GDM1 (cell line): ENCODE results near the gene PKNOX2.

Experiments
- DNase-seq: peaks from one replicate; lab custom pipeline; 2025; lab: John Stamatoyannopoulos, UW

Gene PKNOX2

DNA sequence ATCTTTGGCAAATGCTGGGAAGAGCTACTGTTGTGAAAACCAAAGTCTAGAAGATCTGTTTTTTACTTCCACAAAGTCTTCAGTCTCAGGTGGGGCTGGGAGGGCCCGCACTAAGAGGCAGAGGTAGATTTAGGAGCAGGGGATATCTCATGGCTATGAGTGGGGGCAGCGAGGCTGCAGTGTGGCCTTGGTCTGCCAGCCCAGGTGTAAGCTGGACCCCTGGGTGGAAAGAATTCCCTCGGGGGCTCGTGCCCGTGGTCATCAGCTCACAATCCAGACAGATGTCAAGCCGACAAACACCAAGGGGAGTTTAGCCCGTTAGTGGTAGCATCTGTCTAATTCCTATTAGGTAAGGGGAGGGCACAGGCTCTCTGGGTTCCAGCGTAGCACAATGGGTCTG, 9.0 kb downstream of the PKNOX2 start:
- no peak for DNase-seq

DNA sequence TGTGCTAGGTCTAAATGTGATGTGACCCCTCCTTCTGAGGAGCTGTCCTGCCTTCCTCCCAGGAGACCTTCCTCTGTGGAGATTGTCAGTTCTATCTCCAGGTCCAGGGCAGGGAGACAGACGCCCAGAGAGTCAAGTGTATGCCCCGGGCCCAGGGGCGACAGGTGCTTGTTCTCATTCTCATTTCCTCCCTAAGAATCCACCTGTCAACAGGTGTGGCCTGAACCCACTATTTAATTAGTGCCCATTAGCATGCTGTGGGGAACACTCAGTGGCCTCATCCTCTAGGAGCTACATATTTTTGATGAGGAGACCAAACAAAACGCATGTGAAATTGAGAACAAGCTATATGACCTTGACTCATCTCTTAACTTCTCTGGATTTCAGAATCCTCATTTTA, 9.5 kb downstream of the PKNOX2 start:
- DNase-seq: no peak

DNA sequence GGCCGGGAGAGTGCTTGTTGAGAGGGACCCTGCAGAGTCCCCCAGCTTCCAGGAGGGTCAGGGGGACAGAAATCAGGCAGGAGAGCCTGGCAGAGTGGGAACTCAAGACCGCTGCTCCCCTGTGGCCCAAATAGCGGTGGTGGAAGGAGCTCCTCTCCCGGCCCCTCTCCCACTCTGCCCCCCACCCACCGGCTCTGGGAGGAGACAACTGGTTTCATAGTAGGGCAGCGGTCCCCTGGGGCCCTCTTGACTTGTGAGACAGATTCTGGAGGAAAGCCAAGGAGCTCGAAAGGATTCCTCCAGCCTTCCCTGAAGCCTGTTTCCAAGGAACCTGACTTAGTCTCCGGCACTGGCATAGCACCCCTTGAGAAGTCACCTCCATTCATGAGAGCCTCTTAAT, 10.1 kb downstream of the PKNOX2 start:
- no peak for DNase-seq

DNA sequence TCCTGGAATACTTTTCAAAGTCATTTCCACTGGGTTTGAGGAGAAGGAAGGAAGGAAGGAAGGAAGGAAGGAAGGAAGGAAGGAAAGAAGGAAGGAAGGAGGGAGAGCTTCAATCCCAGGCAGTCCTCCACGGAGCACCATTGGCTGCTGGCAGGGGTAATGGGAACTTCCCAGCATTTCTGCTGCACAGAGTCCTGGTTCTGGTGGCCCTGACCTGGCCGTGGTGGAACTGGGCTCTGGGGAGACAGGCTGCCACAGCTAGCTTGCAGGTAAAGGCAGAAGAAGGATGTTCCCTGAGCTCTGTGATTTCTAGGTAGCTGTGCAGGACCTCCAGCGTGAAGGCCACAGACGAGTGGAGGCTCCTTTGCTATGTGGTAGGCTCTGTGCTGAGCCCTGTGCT, 10.6 kb downstream of the PKNOX2 start:
- DNase-seq: no peak

DNA sequence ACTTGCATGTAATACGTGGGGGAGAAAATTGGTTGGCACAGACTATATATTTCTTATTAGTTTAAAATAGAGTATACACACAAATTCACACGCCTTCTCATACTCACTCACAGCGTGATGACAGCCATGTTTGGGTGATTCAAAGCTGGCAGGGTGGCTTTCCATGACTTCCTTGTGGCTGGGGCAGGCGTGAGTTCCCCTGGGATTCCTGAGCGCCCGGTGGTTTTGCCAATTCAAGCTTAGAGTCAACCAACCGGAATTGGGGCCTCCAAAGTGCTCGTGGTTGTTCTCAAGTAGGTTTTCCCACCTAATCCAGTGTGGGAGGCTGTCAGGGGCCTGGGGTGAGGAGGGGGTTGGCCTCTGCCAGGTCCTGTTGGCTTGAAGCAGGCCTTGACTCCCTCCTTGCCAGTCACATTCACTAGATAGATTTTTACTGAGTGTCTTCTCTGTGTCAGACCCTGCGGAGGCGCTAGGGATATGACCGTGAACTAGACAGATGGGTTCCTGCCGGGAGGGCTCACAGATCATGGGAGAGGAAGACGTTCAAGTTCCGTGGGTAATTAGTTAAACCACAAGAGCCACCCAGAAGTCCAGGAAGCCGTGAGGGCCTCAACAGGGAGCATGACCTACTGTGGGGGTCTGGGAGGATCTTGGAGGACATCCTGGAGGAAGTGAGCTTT, 11.5 kb downstream of the PKNOX2 start:
- peak; percentile 2 for DNase-seq

DNA sequence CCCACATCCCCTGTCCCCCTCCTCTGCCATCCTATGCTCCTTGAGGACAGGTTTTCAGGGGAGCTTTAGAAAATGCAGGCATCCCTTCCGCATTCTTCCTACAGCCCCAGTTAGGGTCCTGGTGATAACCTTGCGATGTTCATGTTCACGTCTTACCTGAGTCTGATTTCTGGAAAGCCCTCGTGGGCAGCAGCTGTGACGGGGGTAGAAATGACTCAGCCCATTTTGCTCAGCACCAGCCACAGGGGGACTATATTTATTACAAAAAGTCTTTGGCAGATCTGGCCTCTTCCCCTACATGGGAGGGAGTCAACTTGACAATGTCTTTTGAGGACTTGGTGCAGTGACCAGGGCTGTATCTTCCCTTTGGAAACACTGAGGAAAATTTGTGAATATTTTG, 12.3 kb downstream of the PKNOX2 start:
- no peak for DNase-seq

DNA sequence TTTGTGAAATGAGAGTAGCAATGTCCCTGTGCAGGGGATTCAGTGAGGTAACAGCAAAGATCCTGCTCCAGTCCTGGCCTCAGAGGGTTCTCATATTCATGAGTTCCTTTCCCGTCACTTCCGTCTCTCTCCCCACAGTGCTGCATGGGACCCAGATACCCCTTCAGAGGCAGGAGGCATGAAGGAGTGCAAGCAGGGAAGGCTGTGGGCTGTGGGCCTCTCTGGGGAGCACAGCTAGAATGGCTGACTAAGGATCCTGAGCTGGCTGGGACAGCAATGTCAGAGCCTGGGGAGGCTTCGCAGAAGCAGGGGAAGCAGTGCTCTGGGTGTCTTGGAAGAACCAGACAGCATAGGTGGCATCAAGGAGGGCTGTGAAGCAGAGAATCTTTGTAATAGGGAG, 13.0 kb downstream of the PKNOX2 start:
- DNase-seq: no peak

DNA sequence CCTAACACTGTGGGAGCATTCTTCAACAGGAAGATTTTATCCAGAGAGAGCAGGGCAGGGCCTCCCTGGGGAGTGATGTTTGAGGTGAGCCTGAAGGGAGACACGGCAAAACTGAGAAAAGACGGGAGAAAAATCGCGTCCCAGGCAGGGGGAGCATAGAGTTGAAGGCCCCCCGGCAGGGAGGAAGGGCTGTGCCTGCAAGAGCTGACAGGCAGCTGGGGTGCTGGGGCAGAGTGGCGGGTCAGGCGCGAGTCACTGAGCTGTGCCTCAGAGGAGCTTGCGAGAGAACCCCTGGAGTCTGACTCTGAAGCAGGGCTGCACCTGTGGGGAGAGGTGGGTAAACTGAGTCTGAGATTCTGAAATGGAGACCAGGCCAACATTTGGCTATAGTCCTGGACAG, 14.8 kb downstream of the PKNOX2 start:
- DNase-seq: no peak

DNA sequence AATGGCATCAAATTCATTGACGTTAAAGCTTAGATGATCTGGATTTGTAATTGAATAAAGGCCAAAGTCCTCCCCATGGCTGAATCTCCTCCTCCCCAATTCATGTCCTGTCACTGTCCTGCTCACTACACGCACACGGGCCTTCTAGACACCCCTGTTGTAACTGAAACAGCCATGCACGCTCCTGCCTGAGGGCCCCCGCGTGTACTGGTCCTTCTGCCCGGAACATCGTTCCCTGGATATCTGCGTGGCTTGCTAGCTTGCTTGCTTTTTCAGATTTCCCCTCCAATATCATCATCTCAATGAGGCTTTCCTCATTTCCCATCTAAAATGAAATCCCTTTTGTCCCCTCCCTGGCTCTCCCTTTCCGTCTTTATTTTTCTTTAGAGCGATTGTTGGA, 15.3 kb downstream of the PKNOX2 start:
- no peak for DNase-seq

DNA sequence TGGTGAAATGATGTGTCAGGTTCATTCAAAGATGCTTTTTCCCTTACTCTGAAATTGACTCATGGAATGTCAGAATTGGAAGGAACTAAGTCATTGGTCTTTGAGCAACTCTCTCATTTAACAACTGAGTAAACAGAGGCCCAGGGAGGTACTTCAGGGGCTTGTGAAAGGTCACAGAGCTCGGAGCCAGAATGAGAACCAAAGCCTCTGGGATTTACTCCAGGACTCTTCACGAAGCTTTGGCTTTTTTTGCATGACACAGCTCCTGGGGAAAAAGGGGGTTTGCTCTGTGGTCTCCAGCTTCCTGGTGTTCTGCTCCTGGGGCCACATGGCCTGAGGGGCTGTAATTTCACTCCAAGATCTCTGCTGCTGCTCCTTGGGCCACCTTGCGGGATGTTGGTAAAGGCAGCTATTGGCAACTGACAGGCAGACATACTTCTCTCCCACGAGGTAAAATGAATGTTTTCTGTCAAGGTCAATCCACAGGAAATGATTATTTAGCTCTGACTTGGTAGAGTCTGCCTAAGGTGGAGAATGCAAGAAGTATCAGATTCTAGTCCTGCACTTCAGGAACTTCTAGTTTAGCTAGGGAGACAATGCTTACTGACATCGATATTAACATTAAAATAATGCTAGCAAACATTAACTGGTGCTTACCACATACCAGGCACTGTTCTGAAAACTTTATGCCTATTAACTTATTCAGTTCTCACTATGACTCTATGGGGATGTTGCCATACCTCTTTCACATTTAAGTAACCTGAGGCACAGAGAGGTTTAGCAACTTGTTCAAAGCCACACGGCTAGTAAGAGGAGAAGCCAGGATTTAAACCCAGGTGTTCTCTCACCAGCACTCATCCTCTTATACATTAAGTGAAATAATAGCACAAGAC, 16.1 kb downstream of the PKNOX2 start:
- no peak for DNase-seq

DNA sequence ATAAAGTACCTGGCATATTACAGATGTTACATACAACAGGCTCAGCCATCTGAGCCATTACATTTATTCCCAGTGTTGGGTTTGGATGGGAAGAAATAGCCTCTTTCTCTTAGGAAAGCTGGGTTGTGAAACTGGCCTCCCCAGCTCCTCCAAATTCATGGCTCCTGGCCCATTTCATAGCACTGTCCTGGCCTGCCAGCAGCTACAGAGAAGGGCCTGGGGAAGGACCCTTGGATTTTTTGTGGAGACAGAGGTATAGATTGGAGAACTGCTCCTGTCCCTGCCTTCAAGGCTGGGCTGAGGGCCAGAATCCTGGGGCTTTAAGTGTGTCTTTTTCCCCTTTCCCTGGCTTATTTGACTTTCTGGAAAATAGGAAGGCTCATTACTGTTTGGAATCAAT, 18.0 kb downstream of the PKNOX2 start:
- DNase-seq: no peak

DNA sequence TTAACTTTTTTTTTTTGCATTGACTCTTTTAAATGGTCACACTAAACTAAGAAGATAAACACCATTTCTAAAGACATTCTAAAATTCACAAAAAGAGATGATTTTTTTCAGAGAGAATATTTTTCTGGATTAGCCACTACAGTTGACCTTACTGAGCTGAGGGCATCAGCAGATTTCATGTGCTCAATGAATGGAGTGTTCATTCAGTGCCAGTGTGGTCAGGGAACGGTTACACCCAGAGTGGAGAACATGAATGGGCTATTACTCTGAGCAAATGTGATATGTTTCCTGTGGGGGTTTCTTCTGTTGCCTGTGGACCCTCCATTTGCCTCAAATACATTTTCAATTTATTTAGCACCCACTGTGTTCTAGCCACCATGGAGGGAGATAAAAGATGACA, 19.1 kb downstream of the PKNOX2 start:
- no peak for DNase-seq

DNA sequence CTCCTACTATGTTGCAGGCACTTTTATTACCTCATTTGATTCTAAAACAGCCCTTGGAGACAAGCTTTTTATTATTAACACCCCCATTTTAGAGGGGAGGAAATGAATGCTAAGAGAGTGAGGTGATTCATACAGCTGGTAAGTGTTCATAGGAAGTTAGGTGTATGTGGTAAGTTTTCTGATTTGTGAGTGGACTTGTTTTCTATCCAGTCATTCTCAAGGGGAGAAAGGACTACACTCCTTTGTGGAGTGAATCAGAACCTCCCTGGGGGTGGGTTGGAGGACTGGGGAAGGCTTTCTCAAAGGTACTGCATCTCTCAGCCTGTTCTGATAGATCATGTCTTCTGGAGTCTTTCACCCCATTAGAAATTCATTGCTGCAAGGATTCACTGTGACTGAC, 23.5 kb downstream of the PKNOX2 start:
- DNase-seq: no peak

DNA sequence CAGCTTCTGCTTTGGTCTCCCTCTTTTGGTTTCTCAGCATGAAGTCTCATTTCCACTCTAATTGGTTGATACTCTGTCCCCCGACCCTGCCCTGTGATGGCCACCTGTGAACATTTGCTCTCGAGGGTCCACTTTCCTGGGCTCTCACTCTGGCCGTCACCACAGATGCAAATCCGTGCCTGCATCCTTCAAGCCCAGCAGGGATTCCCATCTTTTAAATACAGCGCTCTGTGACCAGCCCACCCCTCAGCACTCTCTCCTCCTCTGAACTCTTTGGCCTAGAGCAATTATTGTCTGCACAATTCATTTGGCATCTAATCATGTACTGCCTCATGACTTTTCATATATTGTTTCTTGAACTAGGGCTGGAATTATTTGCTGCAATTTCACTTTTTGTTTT, 26.0 kb downstream of the PKNOX2 start:
- DNase-seq: no peak

DNA sequence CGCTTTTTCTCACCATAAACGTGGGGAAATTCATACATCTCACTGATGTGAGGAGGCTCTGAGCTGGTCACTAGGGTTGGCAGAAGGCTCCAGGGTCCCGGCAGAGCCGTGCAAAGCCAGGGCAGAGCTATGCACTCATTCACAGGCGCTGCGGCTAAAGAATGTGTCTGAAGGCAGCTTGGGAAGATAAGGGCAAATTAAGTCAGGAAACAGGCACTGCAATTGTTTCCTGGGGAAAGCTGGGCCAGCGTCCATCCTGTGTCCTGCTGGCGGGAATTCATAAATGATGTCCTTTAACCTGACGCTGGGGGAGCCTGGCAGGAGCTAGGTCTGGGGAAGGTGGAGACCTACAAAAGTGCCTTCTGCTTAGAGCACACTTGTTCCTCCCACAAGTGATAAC, 27.6 kb downstream of the PKNOX2 start:
- DNase-seq: no peak

DNA sequence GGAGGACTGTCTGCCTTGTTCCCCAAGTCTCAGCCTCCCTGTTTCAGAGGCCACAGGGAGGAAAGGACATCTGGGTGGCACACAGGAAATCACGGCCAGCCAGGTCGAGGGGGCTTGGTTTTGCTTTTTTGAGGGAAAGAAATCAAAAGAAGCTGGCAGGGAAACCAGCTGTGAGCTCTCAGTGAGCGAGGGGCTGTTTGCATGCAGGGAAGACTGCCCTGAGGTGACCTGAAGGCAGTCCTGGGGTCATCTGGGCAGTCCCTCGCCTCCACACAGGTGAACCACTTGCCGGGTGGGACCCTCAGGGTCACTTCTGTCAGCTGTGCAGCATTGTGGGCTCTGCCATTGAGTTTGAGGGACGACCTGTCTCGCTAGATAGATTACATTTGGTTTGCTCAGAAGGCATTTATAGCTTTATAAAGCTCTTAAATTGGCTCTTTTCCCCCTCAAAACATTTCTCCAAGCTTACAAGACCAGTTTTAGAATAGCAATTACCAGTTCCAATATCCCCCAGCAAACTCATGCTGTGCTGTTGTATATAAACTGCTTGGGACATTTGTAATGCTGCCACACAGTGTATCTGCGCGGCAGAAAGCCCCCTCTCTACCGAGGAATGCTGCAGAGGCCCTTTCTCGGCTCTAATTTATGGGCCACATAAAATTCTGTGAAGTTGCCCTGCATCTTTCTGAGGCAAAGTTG, 28.3 kb downstream of the PKNOX2 start:
- DNase-seq: no peak

DNA sequence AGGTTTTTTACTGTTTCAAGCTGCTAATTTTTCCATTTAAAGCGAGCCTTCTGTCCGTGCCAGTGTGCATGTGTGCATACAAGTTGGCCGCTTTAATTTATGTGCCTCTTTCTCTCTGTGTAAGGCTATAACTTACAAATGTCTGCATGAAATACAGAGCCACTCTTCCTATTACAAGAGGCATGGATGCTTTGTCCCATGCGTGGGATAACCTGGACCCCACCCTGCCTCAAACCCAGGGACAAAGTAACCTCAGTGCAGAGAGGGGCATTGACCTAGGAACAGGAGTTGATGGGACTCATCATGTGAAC, 28.8 kb downstream of the PKNOX2 start:
- no peak for DNase-seq

DNA sequence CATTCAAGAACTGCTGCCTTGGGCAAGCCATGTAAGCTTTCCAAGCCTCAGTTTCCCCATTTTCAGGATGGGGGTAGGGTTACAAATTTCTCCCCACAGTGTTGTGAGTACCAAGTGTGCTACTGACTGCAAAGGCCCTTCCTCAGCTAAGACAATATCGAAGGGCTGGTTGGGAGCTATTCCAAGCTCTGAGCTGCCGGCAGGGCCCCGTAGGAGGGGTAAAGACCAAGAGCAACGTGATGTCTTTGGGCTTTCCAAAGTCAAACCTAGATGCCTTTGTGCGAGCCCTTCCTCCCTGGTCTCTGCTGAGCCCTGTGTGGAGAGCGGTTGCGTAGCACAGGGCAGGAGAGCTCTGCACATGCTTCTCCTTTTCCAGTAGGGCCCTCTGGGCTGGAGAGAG, 29.3 kb downstream of the PKNOX2 start:
- no peak for DNase-seq

DNA sequence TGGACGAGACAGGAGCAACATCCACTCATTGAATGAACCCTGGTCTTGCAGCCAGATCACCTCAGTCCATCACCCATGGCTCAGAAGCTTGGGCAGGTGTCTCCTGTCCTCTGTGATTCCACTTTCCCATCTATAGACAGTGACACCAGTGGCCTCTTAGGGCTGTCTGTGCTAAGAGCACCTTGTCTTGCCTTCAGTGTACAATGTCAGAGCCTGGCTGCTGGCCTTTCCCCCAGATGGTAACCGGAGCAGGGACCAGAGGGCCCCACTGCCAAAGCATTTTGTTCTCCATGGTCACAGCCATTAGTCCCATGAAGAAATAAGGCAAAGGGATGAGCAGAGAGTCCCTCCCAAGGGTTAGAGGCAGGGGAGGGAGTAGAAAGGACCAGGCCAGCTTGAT, 35.4 kb downstream of the PKNOX2 start:
- DNase-seq: no peak

DNA sequence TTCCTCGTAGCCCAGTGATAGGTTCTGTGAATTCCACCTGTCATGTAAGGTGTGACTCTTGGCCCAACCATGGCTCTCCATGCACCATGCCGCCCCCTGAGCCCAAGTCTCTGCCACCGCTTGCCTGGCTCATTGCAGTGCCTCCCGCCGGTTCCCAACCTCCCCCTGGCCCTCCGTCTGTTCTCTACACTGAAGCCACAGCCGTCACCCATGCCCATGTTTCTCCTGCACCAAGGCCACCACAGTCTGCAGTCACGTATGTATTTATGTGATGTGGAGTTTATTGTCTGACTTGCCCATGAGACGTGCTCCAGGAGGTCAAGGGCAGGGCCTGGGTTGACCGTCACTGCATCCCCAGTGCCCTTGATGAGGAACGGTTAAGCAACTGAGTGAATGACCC, 35.9 kb downstream of the PKNOX2 start:
- no peak for DNase-seq

DNA sequence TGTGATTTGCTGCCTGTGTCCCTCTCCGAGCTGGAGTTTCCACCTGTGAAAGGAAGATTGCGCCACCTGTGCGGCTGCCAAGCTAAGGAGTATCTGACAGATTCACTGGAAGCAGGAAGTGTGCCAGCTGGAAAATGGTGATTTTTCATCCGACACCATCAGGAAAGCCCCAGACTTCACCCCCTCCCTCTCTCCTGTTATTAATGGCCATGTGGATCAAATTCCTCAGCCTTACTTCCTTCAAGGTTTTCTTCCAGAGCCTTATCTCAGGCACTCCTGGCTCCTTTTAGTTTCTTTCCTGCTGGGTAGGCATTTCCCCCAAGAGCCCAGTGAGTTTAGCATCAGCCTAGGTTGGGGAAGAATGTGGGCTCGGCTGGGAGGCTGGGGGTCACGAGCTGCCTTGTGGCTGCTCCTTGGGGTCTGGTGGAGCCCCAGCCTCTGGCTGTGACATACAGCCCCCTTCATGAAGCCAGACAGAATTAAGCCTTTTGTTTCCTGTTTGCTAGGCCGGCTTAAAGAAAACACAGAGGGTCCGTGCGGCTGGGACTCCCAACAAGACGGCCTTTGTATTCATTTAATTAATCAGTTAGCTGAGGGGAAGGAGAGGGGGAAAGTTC, 37.1 kb downstream of the PKNOX2 start:
- no peak for DNase-seq

DNA sequence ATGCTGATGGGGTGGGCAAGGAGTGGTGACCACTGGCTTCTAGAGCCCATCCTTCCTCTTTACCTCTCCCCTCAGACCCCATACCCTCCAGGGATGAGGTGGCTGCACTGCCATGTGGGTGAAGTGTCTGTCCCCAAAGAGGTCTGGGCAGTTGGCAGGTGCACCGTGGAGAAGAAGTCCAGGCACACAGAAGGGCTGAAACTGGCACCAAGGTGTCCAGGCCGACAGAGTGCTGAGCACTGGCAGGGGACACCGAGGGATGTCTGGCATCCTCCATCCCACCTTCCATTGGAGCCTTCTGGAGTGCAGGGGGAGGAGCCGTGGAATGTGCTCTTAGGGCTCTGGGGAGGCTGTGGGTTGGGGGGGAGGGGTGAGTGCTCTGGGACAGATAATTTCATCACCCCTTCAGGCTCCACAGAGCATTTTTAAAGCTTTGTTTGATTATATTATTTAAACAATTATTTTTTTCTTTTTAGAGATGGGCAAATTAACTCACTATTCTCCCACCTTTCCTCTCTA, 37.9 kb downstream of the PKNOX2 start:
- no peak for DNase-seq

DNA sequence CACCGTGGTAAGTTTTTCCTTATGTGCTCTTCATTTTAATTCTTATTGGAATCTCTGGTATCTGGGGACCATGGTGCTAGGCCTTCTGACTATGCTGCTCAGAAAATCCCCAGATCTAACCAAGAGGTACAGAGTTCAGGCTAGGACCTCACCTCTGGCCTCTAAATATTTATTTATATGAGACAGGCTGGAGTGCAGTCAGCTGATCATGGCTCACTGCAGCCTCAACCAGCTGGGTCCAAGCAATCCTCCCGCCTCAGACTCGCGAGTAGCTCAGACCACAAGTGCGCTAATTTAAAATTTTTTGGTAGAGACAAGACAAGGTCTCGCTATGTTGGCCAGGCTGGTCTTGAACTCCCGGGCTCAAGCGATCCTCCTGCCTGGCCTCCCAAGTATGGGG, 38.4 kb downstream of the PKNOX2 start:
- DNase-seq: no peak
